Lower leg skin (tissue), 4 donors: ENCODE data around the gene PRAC2. TPM values are rescaled to one million over a fixed set of nuclear protein-coding genes. Genes with fewer than 3 reads are reported as not detected.

Source experiments
- DNase-seq, 2 donors: peaks; one replicate each; pipeline ENCODE4 v3.0.0-alpha.2; 2019; ENCODE audit warnings: low spot score in 2 of 2
- H3K4me3 ChIP-seq: fragments of 200-600 bp; sonication (generic); 2 replicates; pipeline ENCODE4 v1.5.1; 2017; ENCODE audit warnings: mild to moderate bottlenecking, low read depth; ENCODE audit not compliant: poor library complexity, severe bottlenecking
- POLR2A ChIP-seq, 2 donors: fragments of 450-650 bp; IDR thresholded peaks; one replicate each; pipeline ENCODE4 v1.6.1; 2016 to 2017; ENCODE audit warnings: antibody characterized with exemption in 2 of 2, mild to moderate bottlenecking in 1 of 2, moderate library complexity in 1 of 2
- WGBS, 2 donors: methylation state at CpG; one replicate each; pipeline ENCODE4 v1.1.5; 2018; 5-methylcytosine and 5-hydroxymethylcytosine counted together
- intact Hi-C: fragments of 100-400 bp; cut with DNase I; formaldehyde crosslinking; loops from one replicate; pipeline ENCODE4 v1.15.0; 2023; ENCODE audit warnings: low total_unique reads
- total RNA-seq, 4 donors: library from RNA; depleted of rRNA; stranded (reverse); fragments of >200 nt; gene quantifications; one replicate each; pipeline ENCODE4 v1.1.0, GENCODE V29; 2016
- TF ChIP-seq, protein P1 (sequence below), 3 donors: fragments of 450-650 bp; IDR thresholded peaks; one replicate each; pipeline ENCODE4 v1.5.1; 2016; ENCODE audit warnings: antibody characterized with exemption in 3 of 3, mild to moderate bottlenecking in 3 of 3, moderate library complexity in 2 of 3

PRAC2 gene
- total RNA-seq, 4 donors from 2014 or later, result not detected

DNA sequence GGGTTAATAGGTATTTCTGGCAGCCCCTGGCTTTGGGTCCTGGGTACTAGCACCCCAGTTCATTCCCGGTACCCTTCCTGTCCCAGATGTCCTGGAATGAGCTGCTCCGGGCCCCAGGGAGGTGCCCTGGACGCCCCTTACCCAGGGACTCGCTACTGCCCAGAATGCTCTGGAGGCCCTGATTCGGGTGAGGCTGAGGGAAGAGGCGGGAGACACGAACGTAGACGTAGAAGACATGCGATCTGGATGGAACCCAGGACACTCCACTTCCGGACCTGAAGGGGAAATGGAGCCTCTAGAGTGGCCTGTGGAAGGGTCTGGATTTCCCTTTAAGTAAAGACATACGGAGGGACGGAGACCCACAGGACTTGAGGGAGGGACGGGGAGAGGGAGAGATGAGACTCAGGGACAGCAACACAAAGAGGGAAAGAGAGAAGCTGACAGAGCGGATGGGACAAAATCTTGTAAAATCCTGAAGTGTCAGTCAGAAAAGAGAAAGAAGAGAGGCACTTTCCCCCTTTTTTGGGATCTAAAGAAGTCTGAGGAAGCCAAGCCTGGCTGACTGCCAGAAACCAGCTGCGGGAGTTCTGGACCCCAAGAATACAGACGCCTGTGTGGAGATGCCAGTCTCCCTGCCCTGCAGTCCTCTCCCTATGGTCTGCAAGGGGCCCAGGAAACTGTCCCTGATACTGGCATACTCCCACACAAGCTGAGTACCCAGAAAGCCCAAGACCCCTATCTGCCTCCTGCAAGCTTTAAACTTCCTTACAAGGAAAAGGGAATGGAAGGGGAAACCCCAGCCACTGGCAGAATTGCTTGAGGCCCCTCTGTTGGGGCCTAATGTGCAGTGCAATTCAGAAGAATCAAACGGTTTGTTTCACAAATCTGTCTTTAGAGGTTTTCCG, 6.6 kb downstream of the PRAC2 start:
- H3K4me3 ChIP-seq, result no peak overlapping the region
- no peak for DNase-seq
- intact Hi-C loops, result no loop called here
- 10 to 11% methylated on average over 18 to 19 of the region's 19 CpGs for WGBS, 2 donors
- TF ChIP-seq, protein P1, sequence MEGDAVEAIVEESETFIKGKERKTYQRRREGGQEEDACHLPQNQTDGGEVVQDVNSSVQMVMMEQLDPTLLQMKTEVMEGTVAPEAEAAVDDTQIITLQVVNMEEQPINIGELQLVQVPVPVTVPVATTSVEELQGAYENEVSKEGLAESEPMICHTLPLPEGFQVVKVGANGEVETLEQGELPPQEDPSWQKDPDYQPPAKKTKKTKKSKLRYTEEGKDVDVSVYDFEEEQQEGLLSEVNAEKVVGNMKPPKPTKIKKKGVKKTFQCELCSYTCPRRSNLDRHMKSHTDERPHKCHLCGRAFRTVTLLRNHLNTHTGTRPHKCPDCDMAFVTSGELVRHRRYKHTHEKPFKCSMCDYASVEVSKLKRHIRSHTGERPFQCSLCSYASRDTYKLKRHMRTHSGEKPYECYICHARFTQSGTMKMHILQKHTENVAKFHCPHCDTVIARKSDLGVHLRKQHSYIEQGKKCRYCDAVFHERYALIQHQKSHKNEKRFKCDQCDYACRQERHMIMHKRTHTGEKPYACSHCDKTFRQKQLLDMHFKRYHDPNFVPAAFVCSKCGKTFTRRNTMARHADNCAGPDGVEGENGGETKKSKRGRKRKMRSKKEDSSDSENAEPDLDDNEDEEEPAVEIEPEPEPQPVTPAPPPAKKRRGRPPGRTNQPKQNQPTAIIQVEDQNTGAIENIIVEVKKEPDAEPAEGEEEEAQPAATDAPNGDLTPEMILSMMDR (IDR thresholded peaks at IDR 0.05), result no peak
- no peak for TF ChIP-seq POLR2A (IDR thresholded peaks at IDR 0.05)

DNA sequence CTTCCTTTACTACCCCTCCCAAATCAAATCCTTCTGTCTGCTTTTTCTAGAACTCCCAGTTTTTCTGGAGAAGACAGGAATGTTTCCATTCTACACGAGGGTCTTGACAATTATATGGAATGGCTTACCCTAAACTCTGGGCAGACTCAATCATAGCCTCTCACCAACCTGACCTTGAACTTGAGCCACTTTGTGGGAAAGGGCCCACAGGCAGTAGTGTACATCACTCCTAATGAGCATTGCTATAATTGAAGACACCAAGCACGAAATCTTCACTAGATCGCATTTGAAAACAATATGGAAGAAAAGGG, 7.2 kb downstream of the PRAC2 start:
- intact Hi-C loops, result no loop called here
- DNase-seq, result no peak
- 41 to 43% methylated on average over 3 of the region's 3 CpGs for WGBS, 2 donors
- no peak overlapping the region for H3K4me3 ChIP-seq
- TF ChIP-seq, protein P1 (IDR thresholded peaks at IDR 0.05), result no peak
- no peak for TF ChIP-seq POLR2A (IDR thresholded peaks at IDR 0.05)

DNA sequence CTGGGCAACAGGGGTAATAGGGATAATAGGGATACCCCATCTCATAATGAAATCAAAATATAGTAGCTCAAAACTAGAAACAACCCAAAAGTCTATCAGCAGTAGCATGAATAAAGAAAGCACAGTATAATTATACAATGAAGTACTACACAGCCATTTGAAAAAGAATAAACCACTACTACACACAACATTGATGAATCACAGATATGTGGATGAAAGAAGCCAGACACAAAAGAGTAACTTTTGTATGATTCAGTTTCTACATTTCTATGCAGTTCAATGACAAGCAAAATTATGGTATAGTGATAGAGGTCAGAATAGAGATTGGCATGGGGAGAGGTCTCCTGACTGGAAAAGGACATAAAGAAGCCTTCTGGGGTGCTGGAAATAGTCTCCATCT, 8.4 kb downstream of the PRAC2 start:
- intact Hi-C loops, result no loop called here
- TF ChIP-seq, protein P1 (IDR thresholded peaks at IDR 0.05), result no peak
- no peak for TF ChIP-seq POLR2A (IDR thresholded peaks at IDR 0.05)
- no peak overlapping the region for H3K4me3 ChIP-seq
- DNase-seq, result no peak

DNA sequence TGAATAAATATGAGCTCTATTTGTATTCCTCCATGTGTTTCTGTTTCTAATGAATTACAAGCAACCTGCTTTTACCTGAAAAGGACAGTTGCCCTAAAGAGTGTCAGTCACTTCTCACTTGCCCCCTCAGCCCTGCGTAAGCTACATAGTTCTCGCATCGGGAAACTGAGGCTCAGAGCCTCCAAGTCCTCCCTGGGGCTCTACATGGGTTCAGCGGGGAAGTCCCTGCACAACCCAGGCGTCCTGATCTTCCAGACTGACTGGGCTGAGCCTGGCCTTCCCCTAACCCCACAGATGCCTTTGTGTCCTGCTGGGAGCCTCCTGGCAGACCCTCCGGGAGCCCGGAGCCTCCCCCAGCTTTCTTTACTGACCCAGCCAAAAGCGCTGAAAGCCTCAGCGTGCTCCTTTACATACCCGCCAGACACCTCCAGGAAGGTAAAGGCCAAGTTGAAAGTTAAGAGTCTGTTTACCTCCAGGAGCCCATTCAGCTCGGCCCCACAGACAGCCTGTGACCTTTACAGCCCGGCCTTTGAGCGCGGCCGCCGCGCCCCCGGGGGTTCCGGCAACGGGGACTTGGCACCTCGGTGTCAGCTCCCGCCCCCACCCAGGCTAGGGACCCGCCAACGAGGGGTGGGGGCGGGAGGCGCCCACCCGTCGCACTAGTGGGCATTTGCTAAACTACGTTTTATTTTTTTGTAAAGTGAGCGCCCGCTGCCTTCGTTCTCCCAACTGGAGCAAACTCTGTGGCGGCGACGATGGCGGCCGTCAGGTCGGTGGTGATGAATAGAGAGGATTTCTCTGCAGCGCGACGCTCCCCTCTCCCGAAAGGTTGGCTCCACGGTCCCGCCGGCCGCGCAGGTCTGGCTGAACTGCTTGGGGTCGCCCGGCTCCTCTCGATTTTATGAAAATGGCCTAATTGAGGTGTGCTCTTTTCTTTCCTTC, 10.0 kb downstream of the PRAC2 start:
- no peak overlapping the region for H3K4me3 ChIP-seq
- no peak for DNase-seq
- no peak for TF ChIP-seq POLR2A (IDR thresholded peaks at IDR 0.05)
- TF ChIP-seq, protein P1 (IDR thresholded peaks at IDR 0.05), result no peak
- intact Hi-C loops, result no loop called here
- 6 to 8% methylated on average over 50 of the region's 50 CpGs for WGBS, 2 donors

DNA sequence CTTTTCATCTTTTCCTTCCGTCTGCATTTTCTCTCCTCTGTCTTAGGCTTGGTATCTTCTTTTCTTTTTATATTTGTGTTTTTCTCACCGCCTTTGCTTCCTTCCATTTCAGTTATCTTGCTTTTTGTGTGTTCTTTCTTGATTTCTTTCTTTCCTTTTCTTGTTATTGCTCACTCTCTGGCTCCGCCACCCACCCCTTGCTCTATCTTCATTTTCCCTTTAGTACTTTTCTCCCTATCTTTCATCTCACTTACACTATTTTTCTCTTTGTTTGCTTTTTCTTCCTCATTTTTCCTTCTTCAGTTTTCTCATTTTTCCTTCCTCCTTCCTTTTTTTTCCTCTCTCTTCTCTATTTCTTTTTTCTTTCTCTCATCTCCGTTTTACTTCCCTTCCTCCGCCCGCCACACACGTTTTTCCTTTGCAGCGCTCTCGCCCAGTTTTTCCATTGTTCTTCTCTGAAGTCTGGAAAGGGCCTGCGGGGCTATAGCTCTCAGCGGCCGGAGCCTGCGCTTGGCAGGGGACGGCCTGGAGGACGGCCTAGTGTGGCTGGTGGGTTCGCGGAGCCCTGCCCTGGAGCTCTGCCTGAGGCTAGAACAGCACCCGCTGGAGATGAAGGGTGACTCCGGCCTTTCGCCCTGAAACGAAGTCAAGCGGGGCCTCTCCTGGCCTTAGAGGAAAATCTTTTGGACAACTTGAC, 10.8 kb downstream of the PRAC2 start:
- intact Hi-C loops, result no loop called here
- 14 to 18% methylated on average over 21 of the region's 22 CpGs for WGBS, 2 donors
- DNase-seq, result no peak
- no peak overlapping the region for H3K4me3 ChIP-seq
- no peak for TF ChIP-seq POLR2A (IDR thresholded peaks at IDR 0.05)
- TF ChIP-seq, protein P1 (IDR thresholded peaks at IDR 0.05), result no peak
